ENCODE results near the gene SERTAD4. TPM values are rescaled to one million over a fixed set of nuclear protein-coding genes. Genes with fewer than 3 reads are reported as not detected.
"Not testable (repeated sequence)": the region's sequence is repeated elsewhere in the genome, so short reads cannot be mapped to it uniquely, and the experiment has no call there.

SERTAD4 gene
- total RNA-seq, 1 experiment from 2014 or later = 2.6 TPM

- Histone ChIP-seq H3K9ac (ENCODE audit: low read length) (no peak overlapping the region), H3K36me3 (ENCODE audit: low read depth, low read length) (no peaks in the 10 kb centered on the region), H3K27ac (ENCODE audit: low read length) (no peak overlapping the region), H3K27me3 (ENCODE audit: low read length) (no peaks in the 10 kb centered on the region), H2AFZ (ENCODE audit: low read length) (no peak overlapping the region), H3K9me2 (replicated peaks; ENCODE audit: low read length) (no peaks in the 10 kb centered on the region), H4K20me1 (ENCODE audit: low read length) (no peaks in the 10 kb centered on the region), H3K4me2 (ENCODE audit: low read length) (no peak overlapping the region), H3F3A (ENCODE audit: low read length, unreplicated experiment) (no peaks in the 10 kb centered on the region), H3K9me3 (ENCODE audit: low read length) (no peaks in the 10 kb centered on the region), H3K79me2 (ENCODE audit: low read length) (no peaks in the 10 kb centered on the region), H3K4me3 (ENCODE audit: low read length) (no peak overlapping the region), H3K4me1 (ENCODE audit: insufficient read depth, low read length) (peaks cover 5% of the 10 kb centered on the region; the same call in 1 of the 2 replicates)
- CTCF ChIA-PET = no interaction called here
- intact Hi-C loops (cut with micrococcal nuclease) = no loop called here
- DNase-seq (no peak), ATAC-seq (no peak)
- TF ChIP-seq EZH2 (IDR thresholded peaks at IDR 0.05; ENCODE audit: low read length, unreplicated experiment) = no peak
- TF ChIP-seq EZH2phosphoT487 (IDR thresholded peaks at IDR 0.05; ENCODE audit: borderline replicate concordance, low read length) = no peak
- TF ChIP-seq, protein P1, sequence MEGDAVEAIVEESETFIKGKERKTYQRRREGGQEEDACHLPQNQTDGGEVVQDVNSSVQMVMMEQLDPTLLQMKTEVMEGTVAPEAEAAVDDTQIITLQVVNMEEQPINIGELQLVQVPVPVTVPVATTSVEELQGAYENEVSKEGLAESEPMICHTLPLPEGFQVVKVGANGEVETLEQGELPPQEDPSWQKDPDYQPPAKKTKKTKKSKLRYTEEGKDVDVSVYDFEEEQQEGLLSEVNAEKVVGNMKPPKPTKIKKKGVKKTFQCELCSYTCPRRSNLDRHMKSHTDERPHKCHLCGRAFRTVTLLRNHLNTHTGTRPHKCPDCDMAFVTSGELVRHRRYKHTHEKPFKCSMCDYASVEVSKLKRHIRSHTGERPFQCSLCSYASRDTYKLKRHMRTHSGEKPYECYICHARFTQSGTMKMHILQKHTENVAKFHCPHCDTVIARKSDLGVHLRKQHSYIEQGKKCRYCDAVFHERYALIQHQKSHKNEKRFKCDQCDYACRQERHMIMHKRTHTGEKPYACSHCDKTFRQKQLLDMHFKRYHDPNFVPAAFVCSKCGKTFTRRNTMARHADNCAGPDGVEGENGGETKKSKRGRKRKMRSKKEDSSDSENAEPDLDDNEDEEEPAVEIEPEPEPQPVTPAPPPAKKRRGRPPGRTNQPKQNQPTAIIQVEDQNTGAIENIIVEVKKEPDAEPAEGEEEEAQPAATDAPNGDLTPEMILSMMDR (conservative IDR thresholded peaks at IDR 0.05; ENCODE audit: low read depth, low read length) = peak; percentile 41; the same call in 1 of the 2 replicates
- POLR2A ChIA-PET (ENCODE audit: unreplicated experiment) = interaction anchor here (0.7 kb wide), 1 partner anchor 345 kb away, joined by 3 read pairs; no protein-coding TSS in a partner anchor
- BruUV-seq (replicated peaks) = no TSS peak
These were observed 32.1 kb downstream of the SERTAD4 start for GRCh38 chr1:210264496-210265380.

DNA sequence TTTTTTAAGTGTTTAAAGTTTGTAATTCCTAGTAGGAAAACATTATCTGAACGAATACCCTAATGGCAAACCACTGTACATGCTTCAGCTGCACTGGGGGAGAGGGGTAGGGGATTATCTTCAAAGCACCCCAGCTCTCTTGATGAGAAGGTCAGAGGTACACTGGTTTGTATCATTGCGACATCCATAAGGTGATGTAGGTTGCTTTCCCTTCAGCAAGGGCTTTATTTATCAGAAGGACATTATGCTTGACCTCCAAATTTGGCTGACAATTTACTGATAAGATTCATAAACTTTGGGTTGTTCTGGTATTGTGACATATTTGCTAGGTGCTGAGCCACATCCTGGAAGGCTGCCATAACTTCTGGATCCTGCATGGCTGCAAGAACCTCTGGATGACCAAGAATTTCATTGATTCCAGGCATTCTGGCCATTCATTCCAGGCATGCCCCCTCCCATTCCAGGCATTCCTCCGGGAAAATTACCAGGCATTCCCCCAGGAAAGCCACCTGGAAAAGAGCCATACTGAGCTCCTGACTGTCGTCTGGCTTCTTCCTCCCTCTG lies 32.9 kb downstream of the SERTAD4 start:
- H3K9ac ChIP-seq (ENCODE audit: low read length); H3K4me2 ChIP-seq (ENCODE audit: low read length); H3K9me2 ChIP-seq (replicated peaks; ENCODE audit: low read length); H3K79me2 ChIP-seq (ENCODE audit: low read length); H3K36me3 ChIP-seq (ENCODE audit: low read depth, low read length); H3K27me3 ChIP-seq (ENCODE audit: low read length); H3K27ac ChIP-seq (ENCODE audit: low read length); intact Hi-C loops (cut with micrococcal nuclease); H3K4me1 ChIP-seq (ENCODE audit: insufficient read depth, low read length); H4K20me1 ChIP-seq (ENCODE audit: low read length); ATAC-seq; H3K4me3 ChIP-seq (ENCODE audit: low read length); BruUV-seq (replicated peaks); H3F3A ChIP-seq (ENCODE audit: low read length, unreplicated experiment); H3K9me3 ChIP-seq (ENCODE audit: low read length); H2AFZ ChIP-seq (ENCODE audit: low read length): not testable (repeated sequence)
- peak; percentile 34 for DNase-seq
- POLR2A ChIA-PET (ENCODE audit: unreplicated experiment) = interaction anchor here (0.7 kb wide), 1 partner anchor 345 kb away, joined by 3 read pairs; no protein-coding TSS in a partner anchor
- CTCF ChIA-PET = interaction anchor here (0.6 kb wide), 1 partner anchor 31 kb away, joined by 4 read pairs; no protein-coding TSS in a partner anchor

DNA sequence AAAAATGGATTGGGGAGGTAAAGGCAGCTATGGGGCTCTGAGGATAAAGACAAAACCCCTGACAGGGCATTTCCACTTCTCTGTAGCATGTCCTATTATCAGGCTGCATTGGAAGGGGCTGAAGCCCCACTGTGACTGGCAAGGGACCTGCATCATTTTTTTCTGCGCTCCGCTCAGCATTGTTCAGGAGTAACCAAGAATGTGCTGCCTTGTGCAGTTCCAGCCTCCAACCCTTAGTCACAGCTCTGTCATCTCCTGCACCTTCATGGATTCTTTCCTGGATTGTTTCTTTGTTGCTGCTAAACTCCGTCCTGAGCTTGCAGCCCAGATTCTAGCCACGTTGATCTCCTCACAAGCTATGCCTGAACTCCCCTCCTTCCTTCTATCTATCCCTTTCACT lies 37.4 kb downstream of the SERTAD4 start:
- H2AFZ ChIP-seq (ENCODE audit: low read length) = no peak overlapping the region
- H3K4me1 ChIP-seq (ENCODE audit: insufficient read depth, low read length) = no peaks in the 10 kb centered on the region
- no peaks in the 10 kb centered on the region for H3K9me3 ChIP-seq (ENCODE audit: low read length)
- no peaks in the 10 kb centered on the region for H3K36me3 ChIP-seq (ENCODE audit: low read depth, low read length)
- H4K20me1 ChIP-seq (ENCODE audit: low read length) = no peaks in the 10 kb centered on the region
- H3K27ac ChIP-seq (ENCODE audit: low read length) = no peak overlapping the region
- no peaks in the 10 kb centered on the region for H3F3A ChIP-seq (ENCODE audit: low read length, unreplicated experiment)
- peaks cover 16% of the 10 kb centered on the region; the same call in 1 of the 2 replicates for H3K27me3 ChIP-seq (ENCODE audit: low read length)
- H3K4me3 ChIP-seq (ENCODE audit: low read length) = no peak overlapping the region
- no peak overlapping the region for H3K4me2 ChIP-seq (ENCODE audit: low read length)
- TF ChIP-seq, protein P1 (conservative IDR thresholded peaks at IDR 0.05; ENCODE audit: low read depth, low read length) = no peak
- TF ChIP-seq EZH2phosphoT487 (IDR thresholded peaks at IDR 0.05; ENCODE audit: borderline replicate concordance, low read length) = no peak
- ATAC-seq = no peak
- H3K9me2 ChIP-seq (replicated peaks; ENCODE audit: low read length) = no peaks in the 10 kb centered on the region
- ChIA-PET CTCF (interaction anchor here (0.6 kb wide), 1 partner anchor 130 kb away, joined by 4 read pairs; no protein-coding TSS in a partner anchor), POLR2A (ENCODE audit: unreplicated experiment) (no interaction called here)
- H3K79me2 ChIP-seq (ENCODE audit: low read length) = no peaks in the 10 kb centered on the region
- intact Hi-C loops (cut with micrococcal nuclease) = no loop called here
- no TSS peak for BruUV-seq (replicated peaks)
- DNase-seq = no peak
- H3K9ac ChIP-seq (ENCODE audit: low read length) = no peak overlapping the region
